GM23338 (cell line): ENCODE measurements around the gene TRIM51G. TPM values are rescaled to one million over a fixed set of nuclear protein-coding genes. Genes with fewer than 3 reads are reported as not detected.

Source experiments
- polyA plus RNA-seq: library from polyadenylated mRNA; unstranded; fragments of >200 nt; fragmentation: Nextera tagmentation; extraction: Ambion mirVana; gene quantifications from 2 replicates; pipeline ENCODE4 v1.2.1, GENCODE V29; 2016
- total RNA-seq: library from RNA; depleted of rRNA; stranded (reverse); fragments of >200 nt; shearing (Covaris generic); gene quantifications from 2 replicates; pipeline ENCODE4 v1.2.3, GENCODE V29; 2014; rRNA removed

TRIM51G gene
- total and polyA plus RNA-seq, 2 experiments from 2014 or later: not detected

Other genes with a start within 250 kb of the TRIM51G start
- gene TRIM49B, start 44.9 kb upstream of the TRIM51G start, total RNA-seq: not detected in 2 replicates
- 0.21 TPM in 1 of 2 replicates, not detected in the other for gene TRIM49B, start 44.9 kb upstream of the TRIM51G start, polyA plus RNA-seq
- not detected in 2 replicates for gene TRIM64C, start 75.2 kb upstream of the TRIM51G start, total RNA-seq
- not detected in 2 replicates for gene TRIM64C, start 75.2 kb upstream of the TRIM51G start, polyA plus RNA-seq
- gene FOLH1, start 224.7 kb upstream of the TRIM51G start, total RNA-seq: 0.27 and 1.5 TPM in 2 replicates
- gene FOLH1, start 224.7 kb upstream of the TRIM51G start, polyA plus RNA-seq: 0.23 and 0.32 TPM in 2 replicates